Measurements from ENCODE around the gene GDI1. TPM values are rescaled to one million over a fixed set of nuclear protein-coding genes. Genes with fewer than 3 reads are reported as not detected.

GDI1 gene
- total RNA-seq, 3 donors from 2014 or later (not counting 1 experiment from before 2014, with no cell fraction given), result 138 to 174 (median 140) TPM

DNA sequence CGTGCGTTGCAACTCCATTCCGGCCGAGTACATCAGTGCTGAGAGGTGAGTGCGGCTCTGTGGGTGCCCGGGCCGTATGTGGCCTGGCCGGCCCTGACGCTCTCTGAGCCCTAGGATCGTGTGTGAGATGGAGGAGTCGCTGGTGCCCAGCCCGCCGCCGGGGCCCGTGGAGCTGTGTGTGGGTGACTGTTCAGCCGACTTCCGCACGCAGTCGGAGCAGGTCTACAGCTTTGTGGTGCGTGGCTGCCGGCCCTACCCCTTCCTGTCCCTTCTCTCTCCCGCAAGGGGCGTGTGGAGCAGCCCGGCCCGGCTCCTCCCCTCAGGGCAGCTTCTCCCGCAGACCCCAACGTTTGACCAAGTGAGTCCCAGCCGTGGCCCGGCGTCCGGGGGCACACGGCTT is 29.1 kb downstream of the GDI1 start:
- no peak for DNase-seq
- Mint-ChIP-seq H3K27ac (no peak overlapping the region), H3K36me3 (no peaks in the 10 kb centered on the region), H3K9me3 (no peaks in the 10 kb centered on the region), H3K27me3 (ENCODE audit: low read depth in 2 of 2) (no peaks in the 10 kb centered on the region), H3K4me1 (peaks cover 0 to 4% of the 10 kb centered on the region in 2 donors), H3K4me3 (no peak overlapping the region)
- Histone ChIP-seq H3K36me3 (ENCODE audit: control insufficient read depth, insufficient read depth, low read length) (peaks cover 14% of the 10 kb centered on the region), H3K4me3 (ENCODE audit: low read length) (no peak overlapping the region), H3K4me1 (ENCODE audit: control insufficient read depth, insufficient read depth, low read length) (no peaks in the 10 kb centered on the region), H3K9me3 (ENCODE audit: control insufficient read depth, insufficient read depth, low read length) (no peaks in the 10 kb centered on the region), H3K27ac (ENCODE audit: low read length) (no peak overlapping the region), H3K27me3 (ENCODE audit: control insufficient read depth, insufficient read depth, low read length) (no peaks in the 10 kb centered on the region)
- TF ChIP-seq, protein P1, sequence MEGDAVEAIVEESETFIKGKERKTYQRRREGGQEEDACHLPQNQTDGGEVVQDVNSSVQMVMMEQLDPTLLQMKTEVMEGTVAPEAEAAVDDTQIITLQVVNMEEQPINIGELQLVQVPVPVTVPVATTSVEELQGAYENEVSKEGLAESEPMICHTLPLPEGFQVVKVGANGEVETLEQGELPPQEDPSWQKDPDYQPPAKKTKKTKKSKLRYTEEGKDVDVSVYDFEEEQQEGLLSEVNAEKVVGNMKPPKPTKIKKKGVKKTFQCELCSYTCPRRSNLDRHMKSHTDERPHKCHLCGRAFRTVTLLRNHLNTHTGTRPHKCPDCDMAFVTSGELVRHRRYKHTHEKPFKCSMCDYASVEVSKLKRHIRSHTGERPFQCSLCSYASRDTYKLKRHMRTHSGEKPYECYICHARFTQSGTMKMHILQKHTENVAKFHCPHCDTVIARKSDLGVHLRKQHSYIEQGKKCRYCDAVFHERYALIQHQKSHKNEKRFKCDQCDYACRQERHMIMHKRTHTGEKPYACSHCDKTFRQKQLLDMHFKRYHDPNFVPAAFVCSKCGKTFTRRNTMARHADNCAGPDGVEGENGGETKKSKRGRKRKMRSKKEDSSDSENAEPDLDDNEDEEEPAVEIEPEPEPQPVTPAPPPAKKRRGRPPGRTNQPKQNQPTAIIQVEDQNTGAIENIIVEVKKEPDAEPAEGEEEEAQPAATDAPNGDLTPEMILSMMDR (IDR thresholded peaks at IDR 0.05), result no peak
- WGBS (ENCODE audit: insufficient coverage), result 96% methylated on average over 30 of the region's 32 CpGs
- intact Hi-C loops (cut with micrococcal nuclease), result no loop called here
- no peak for ATAC-seq

DNA sequence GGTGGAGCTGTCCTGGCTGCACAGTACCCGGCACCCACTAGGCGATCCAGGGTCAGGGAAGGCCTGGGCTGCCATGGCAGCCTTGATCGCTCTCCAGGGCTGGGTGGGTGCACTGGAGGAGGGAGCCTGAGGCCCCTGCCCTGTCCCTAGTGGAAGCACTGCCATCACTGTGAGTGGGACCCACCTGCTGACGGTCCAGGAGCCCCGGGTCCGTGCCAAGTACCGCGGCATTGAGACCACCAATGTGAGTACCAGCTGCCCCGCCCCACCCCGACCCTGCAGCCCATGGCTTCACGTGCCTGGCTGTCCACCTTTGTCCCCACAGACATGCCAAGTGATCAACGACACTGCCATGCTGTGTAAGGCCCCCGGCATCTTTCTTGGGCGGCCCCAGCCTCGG is 30.0 kb downstream of the GDI1 start:
- no peak overlapping the region for H3K27ac ChIP-seq (ENCODE audit: low read length)
- WGBS (ENCODE audit: insufficient coverage), result 97% methylated on average over 15 of the region's 15 CpGs
- H3K4me1 ChIP-seq (ENCODE audit: control insufficient read depth, insufficient read depth, low read length), result no peaks in the 10 kb centered on the region

DNA sequence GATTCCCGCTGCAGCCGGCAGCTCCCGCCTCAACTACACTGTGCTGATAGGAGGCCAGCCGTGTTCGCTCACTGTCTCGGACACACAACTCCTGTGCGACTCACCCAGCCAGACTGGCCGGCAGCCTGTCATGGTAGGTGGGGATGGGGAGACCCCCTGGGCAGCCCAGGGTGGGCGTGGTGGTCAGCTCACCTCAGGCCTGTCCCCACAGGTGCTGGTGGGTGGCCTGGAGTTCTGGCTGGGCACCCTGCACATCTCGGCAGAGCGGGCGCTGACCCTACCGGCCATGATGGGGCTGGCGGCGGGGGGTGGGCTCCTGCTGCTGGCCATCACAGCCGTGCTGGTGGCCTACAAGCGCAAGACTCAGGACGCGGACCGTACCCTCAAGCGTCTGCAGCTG is 30.6 kb downstream of the GDI1 start:
- Histone ChIP-seq H3K4me3 (ENCODE audit: low read length) (no peak overlapping the region), H3K9me3 (ENCODE audit: control insufficient read depth, insufficient read depth, low read length) (no peaks in the 10 kb centered on the region), H3K36me3 (ENCODE audit: control insufficient read depth, insufficient read depth, low read length) (peaks cover 16% of the 10 kb centered on the region), H3K27me3 (ENCODE audit: control insufficient read depth, insufficient read depth, low read length) (no peaks in the 10 kb centered on the region), H3K27ac (ENCODE audit: low read length) (no peak overlapping the region), H3K4me1 (ENCODE audit: control insufficient read depth, insufficient read depth, low read length) (no peaks in the 10 kb centered on the region)
- DNase-seq, result no peak
- no peak overlapping the region for H3K27ac Mint-ChIP-seq
- intact Hi-C loops (cut with micrococcal nuclease), result no loop called here
- TF ChIP-seq, protein P1 (IDR thresholded peaks at IDR 0.05), result no peak
- H3K9me3 Mint-ChIP-seq, result no peaks in the 10 kb centered on the region
- 97% methylated on average over 21 of the region's 21 CpGs for WGBS (ENCODE audit: insufficient coverage)
- no peaks in the 10 kb centered on the region for H3K27me3 Mint-ChIP-seq (ENCODE audit: low read depth in 2 of 2)
- H3K4me1 Mint-ChIP-seq, result no peaks in the 10 kb centered on the region
- H3K36me3 Mint-ChIP-seq, result no peaks in the 10 kb centered on the region
- ATAC-seq, result no peak
- no peak overlapping the region for H3K4me3 Mint-ChIP-seq

More for the DNA sequence above, 30.0 kb downstream of the GDI1 start:
- DNase-seq, result no peak
- Mint-ChIP-seq H3K9me3 (no peaks in the 10 kb centered on the region), H3K27me3 (ENCODE audit: low read depth in 2 of 2) (no peaks in the 10 kb centered on the region), H3K4me1 (peaks cover 0 to under 1% of the 10 kb centered on the region in 2 donors), H3K36me3 (no peaks in the 10 kb centered on the region), H3K4me3 (no peak overlapping the region), H3K27ac (no peak overlapping the region)
- TF ChIP-seq, protein P1 (IDR thresholded peaks at IDR 0.05), result no peak
- intact Hi-C loops (cut with micrococcal nuclease), result no loop called here
- Histone ChIP-seq H3K4me3 (ENCODE audit: low read length) (no peak overlapping the region), H3K36me3 (ENCODE audit: control insufficient read depth, insufficient read depth, low read length) (peaks cover 16% of the 10 kb centered on the region), H3K9me3 (ENCODE audit: control insufficient read depth, insufficient read depth, low read length) (no peaks in the 10 kb centered on the region), H3K27me3 (ENCODE audit: control insufficient read depth, insufficient read depth, low read length) (no peaks in the 10 kb centered on the region)
- no peak for ATAC-seq

DNA sequence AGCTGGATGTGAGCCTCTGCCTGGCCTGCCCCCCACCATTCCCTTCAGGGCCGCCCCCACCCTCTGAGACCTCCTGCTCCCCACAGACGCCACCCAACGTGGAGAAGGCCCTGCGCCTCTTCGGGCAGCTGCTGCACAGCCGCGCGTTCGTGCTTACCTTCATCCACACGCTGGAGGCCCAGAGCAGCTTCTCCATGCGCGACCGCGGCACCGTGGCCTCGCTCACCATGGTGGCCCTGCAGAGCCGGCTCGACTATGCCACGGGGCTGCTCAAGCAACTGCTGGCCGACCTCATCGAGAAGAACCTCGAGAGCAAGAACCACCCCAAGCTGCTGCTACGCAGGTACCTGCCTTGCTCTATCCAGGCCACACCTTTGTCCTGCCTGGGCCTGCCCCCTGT is 31.3 kb downstream of the GDI1 start:
- Mint-ChIP-seq H3K27me3 (ENCODE audit: low read depth in 2 of 2) (no peaks in the 10 kb centered on the region), H3K36me3 (no peaks in the 10 kb centered on the region), H3K27ac (no peak overlapping the region), H3K9me3 (no peaks in the 10 kb centered on the region), H3K4me1 (no peaks in the 10 kb centered on the region), H3K4me3 (no peak overlapping the region)
- Histone ChIP-seq H3K4me3 (ENCODE audit: low read length) (no peak overlapping the region), H3K27me3 (ENCODE audit: control insufficient read depth, insufficient read depth, low read length) (no peaks in the 10 kb centered on the region), H3K27ac (ENCODE audit: low read length) (no peak overlapping the region), H3K36me3 (ENCODE audit: control insufficient read depth, insufficient read depth, low read length) (peaks cover 16% of the 10 kb centered on the region), H3K4me1 (ENCODE audit: control insufficient read depth, insufficient read depth, low read length) (no peaks in the 10 kb centered on the region), H3K9me3 (ENCODE audit: control insufficient read depth, insufficient read depth, low read length) (no peaks in the 10 kb centered on the region)
- ATAC-seq (no peak), DNase-seq (no peak)
- intact Hi-C loops (cut with micrococcal nuclease), result no loop called here
- 96% methylated on average over 23 of the region's 23 CpGs for WGBS (ENCODE audit: insufficient coverage)
- TF ChIP-seq, protein P1 (IDR thresholded peaks at IDR 0.05), result no peak

Measured in natural killer cell (primary cell).